Peyer's patch (tissue), 4 donors: ENCODE results near the gene TLX1.

Experiments
- POLR2A ChIP-seq, 2 donors: fragments of 450-650 bp; IDR thresholded peaks; one replicate each; pipeline ENCODE4 v1.5.1; 2017; ENCODE audit warnings: antibody characterized with exemption in 2 of 2, mild to moderate bottlenecking in 2 of 2, moderate library complexity in 2 of 2
- TF ChIP-seq, protein P1 (sequence below), 6 experiments: fragments of 450-650 bp in 4 of 6; fragments of 200-600 bp in 2 of 6; sonication (generic) in 1 of 6; IDR thresholded peaks; one replicate each; pipeline ENCODE4 v1.5.1; 2017 to 2019; ENCODE audit warnings: antibody characterized with exemption in 6 of 6, mild to moderate bottlenecking in 3 of 6, moderate library complexity in 1 of 6

DNA sequence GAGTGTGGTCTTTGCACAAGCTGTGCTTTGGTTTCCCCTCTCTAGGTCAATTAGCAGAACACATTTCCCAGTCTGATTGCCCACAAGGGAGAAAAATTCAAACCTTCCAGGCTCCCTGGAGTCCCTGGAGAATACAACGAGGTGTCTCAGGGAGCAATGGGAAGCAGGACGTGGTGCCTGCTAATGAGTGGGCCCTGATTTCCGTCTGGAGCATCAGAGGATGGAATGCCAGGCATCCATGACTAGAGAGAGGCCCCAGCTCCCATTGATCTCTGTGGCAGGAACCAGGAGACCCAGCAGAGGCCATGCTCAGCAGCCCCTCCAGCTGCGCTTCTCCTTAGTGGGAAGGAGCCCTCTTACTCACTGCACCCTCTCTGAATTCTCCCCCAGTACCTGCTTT, 33.2 kb upstream of the TLX1 start:
- TF ChIP-seq, protein P1, sequence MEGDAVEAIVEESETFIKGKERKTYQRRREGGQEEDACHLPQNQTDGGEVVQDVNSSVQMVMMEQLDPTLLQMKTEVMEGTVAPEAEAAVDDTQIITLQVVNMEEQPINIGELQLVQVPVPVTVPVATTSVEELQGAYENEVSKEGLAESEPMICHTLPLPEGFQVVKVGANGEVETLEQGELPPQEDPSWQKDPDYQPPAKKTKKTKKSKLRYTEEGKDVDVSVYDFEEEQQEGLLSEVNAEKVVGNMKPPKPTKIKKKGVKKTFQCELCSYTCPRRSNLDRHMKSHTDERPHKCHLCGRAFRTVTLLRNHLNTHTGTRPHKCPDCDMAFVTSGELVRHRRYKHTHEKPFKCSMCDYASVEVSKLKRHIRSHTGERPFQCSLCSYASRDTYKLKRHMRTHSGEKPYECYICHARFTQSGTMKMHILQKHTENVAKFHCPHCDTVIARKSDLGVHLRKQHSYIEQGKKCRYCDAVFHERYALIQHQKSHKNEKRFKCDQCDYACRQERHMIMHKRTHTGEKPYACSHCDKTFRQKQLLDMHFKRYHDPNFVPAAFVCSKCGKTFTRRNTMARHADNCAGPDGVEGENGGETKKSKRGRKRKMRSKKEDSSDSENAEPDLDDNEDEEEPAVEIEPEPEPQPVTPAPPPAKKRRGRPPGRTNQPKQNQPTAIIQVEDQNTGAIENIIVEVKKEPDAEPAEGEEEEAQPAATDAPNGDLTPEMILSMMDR (IDR thresholded peaks at IDR 0.05) = no peak
- no peak for TF ChIP-seq POLR2A (IDR thresholded peaks at IDR 0.05)
